GM19452 (cell line): ENCODE results near the gene SLCO4A1.

Experiments
- ATAC-seq: cut with Tn5 transposase; IDR thresholded peaks from one replicate; pipeline ENCODE4 v1.9.1; 2021; ENCODE audit not compliant: unreplicated experiment

SLCO4A1 gene

DNA sequence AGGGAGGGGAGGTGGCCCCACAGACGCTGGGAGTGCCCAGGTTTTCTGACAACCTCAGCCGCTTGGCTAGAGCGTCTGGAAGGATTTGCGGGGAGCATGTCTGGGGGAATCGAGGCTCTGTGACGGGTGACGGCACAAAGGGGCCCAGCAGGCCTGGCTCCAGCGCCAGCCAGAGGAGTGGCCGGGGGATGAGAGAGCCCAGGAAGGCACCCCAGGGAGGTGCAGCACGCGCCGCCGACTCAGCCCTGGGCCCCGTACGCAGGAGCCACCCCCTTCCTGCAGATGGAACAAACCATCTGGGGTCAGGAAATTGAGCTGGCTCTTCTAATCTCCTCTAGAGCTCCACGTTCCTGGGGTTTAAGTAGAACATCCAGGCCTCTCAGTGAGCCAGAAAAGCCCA, 5.9 kb upstream of the SLCO4A1 start:
- no peak for ATAC-seq

DNA sequence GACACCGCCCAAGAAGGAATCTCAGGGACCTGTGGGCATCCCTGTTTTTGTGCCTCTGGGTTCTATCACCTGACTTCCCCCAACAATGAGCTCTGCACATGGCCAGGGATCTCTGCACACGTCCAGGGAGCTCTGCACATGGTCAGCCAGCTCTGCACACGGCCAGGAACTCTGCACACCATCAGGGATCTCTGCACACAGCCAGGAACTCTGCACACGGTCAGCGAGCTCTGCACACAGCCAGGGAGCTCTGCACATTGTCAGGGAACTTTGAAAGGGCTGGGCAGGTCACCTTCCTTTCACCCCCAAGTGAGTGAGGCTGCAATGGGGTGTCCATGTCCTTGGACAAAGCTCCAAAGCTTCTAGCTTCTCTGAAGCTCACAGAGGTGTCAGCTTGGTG, 5.2 kb upstream of the SLCO4A1 start:
- no peak for ATAC-seq

DNA sequence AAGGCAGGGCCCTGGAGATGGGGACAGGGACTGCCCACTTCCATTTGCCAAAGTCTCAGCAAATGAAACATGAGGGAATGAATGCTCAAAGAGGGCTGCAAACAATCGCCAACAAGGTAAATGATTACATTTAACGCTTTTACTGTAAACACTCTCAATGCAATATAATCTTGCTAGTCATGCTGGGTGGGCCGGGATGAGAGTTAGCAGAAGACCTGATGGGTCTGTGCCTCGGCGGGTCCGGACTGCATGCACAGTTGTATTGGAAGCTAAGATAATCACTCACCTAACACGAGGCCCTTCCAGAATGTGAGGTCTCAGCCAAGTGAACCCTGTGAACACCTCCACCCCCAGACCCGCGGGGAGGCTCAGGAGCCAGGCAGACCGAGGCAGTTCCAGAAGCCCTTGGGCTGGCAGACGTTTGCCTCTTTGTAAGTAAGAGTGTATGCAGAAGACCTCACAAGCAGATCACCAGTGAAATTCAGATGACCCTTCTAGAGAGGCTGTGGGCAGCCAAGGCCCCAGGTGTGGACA, 4.7 kb upstream of the SLCO4A1 start:
- no peak for ATAC-seq

DNA sequence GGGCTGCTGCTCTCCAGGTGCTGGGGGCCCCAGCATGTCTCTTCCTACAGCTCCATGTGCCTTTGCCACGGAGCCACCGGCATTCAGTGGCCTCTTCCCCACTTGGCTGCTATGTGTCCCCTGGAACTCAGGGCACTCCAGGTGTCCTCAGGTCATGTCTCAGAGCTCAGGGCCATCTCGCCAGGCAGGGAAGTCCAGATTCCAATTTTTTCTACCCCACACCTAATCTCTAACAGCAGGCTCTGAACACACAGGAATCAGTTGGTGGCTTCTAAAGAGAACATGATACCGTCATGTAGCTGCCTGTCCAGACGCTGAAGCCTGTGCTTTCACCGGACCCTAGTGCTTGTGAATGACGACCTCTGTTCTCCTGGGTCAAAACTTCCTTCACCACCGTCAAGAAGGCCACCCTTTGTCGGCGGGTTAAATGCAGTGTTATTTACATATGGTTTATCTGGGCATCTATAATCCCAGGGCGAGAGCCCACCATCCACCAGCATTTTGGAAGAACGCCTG, 4.2 kb upstream of the SLCO4A1 start:
- ATAC-seq: no peak

DNA sequence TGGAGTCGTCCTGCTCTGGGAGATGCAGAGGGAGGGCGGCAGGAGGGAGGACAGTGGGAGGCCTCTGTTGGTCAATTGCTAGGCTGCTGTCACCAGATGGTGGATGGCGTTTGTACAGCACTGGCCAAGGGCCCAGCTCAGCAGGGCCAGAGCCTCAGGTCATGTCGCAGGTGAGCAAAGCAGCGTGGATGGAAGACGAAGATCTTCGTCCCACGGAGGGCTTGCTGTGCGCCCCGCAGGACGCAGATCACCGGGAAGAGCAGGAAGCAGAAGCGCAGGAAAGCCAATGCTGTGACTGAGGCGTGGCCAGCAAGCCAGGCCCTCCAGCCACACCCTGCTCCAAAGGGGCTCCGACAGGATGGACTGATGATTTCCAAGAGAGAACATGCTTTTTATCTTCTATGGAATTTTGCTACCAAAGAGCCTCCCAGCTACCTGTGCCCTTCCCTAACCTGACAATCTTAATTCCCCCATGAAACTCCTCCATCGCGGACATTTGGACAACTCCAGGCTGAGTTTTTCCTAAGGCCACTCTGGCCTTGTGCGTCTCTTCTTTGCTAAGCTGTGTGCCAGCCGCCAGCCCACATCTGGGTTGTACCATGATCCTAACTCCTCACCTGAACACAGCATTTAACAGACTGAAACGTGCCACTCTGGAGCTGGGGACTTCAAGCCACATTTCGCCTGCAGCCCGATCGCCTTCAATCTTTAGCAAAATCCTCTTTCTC, 3.5 kb upstream of the SLCO4A1 start:
- no peak for ATAC-seq

DNA sequence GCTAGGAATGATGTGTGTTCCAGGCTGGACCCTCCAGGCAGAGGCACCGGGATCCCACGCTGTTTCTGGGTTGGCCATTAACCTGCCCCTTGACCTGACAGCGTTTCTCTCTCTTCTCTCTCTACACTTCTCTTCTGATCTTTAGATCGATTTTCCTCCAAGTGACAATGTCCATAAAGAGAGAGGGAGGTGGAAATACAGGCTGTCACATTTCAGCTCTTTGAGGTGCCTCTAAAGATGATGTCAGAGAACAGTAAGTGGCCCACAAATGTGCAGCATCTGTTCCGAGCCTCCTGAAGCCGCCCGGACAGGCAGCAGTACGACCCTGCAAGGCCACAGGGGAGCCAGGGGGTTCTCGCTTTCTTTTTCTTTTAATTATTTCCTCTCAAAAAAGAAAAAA, 2.5 kb upstream of the SLCO4A1 start:
- no peak for ATAC-seq

DNA sequence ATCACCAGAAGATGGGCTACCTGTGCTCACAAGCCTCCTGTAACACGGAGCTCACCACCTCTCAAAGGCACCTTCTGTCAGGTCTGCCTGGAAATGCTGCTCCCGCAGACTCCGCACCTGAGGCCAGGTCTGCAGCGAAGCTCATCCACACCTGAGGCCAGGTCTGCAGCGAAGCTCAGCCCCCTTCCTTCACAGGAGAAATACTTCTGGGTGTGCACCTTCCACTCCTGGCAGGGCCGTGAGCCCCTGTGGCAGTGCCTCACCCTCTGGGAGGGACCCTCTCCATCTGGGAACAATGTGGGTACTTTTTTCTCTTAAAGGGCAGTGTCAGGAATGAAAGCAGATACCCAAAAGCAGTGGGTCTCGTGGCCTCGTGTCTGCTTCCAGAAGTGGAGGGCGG, 1.4 kb upstream of the SLCO4A1 start:
- ATAC-seq: no peak

DNA sequence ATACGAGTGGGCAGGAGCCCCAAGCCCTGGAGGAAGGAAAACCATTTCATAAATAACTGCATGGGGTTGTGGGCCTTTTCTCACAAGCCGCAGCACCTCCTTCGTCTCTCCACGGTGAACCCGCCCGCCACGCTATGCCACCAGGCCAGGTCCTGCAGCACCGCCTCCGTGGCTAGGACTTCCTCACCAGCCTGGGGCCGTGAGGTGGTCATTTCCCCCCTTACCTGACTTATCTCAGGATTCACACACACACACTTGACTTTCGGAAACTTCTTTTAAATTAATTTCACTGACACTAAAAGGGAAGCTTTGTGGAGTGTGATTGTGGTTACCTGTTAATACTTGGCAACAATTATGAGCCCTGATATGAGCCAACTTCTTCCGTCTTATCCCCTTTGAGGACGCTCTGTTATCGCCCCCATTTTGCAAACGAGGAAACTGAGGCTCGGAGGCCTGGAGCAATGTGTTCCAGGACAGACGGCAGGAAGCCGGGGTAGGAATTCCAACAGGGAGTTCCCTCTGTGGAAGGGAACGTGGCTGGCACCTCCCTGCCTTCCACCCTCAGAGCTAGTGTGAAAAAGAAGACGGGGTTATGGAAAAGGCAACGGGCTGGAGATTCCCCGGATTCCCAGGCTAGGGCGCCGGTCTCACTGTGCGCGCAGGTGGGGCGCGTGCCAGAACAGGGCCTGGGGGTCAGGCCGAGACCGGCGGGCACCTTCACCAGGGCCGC, 817 bp upstream of the SLCO4A1 start:
- ATAC-seq: no peak

DNA sequence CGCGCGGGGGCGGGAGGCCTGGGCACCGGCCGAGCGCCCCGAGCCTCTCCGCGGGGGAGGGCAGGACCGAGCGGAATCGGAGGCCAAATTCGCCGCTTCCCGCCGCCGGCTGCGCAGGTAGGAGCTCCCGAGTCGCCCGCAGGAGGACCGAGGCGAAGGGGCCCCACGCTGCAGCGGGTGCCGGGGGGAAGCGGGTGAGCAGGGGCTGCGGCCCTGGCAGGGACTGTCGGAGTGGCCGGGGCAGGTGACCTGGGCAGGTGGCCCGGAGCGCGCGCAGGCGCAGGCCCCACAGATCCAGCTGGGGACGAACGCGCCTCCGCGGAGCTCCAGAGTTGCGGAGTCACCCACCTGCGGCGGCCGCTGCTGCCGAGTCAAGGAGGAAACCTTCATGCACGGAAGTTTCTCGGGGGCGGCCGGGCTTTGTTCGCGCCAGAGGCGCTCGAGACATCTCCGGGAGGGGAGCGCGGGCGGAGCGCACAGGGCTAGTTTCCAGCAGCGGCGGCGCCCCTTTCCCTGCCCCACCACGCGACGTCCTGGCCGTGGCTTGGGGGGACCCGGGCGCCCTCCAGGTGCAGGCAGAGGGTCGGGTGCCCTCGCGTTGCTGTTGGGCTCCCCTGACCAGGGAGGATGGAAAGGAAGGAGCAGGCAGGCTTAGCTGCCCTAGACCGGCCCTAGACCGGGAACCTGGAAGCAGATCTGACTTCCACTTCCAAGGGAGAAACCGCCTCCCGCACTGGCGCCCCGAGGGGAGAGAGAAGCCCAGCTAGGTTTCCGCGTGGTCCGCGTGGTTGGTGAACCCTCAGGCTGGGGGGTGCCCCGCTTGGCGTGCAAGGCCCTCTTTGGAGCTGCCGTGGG, 590 bp downstream of the SLCO4A1 start:
- ATAC-seq: peak; percentile 29

DNA sequence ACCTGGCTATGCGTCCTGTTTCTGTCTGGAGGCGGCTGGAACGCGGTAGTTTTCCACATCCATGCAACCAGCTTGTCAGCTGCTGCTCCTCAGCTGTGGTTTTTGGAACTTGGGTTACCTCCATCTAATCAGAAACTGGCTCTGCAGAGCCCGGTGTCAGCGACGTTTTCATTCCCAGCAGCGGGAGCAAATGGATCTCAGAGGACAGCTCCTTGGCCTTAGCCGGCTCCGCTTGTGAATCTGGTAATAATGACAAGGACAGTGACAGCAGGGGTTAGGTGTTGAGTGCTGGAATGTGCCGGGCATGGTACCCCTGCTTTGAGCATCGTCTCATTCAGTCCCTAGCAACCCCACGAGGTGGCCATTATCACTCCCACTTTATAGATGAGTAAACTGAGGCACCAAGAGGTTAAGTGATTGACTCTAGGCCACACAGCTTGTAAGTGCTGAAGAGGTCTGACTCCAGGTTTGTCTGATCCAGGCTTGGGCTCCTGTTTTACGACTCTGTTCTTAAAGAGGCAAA, 1.3 kb downstream of the SLCO4A1 start:
- no peak for ATAC-seq

DNA sequence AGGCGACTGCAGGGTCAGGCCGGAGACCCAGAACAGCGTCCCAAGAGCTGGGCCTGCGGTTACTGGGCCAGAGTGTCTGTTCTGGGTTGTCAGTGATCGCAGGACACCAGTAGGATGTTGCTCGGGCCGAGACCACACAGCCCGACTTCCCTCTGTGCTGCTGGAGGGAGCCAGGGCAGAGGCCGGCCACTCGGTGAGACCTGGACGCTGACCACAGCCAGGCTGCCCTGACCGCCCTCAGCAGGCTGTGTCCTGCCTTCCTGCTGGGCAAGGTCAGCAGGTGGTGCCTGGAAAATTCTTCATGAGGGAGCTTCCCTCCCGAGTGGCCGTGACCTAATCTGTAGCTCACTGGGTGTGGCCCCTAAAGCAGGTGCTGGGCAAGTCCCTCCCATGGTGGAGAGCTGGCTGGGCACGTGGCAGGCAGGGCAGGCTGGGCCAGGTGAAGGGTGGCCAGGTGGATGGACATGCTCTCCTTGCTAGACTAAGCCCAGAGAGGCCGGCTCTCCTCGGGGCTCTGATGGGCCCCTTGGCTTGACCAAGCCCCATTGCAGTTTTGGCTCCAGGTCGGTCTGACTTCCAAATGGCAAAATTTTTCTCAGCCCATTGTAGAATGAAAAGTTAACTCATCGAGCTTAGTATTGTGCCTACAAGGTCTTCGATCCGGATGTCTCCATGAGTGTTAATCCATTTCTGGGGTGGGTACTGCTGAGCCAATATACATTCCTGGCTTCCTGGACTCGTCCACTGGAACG, 1.9 kb downstream of the SLCO4A1 start:
- ATAC-seq: no peak

DNA sequence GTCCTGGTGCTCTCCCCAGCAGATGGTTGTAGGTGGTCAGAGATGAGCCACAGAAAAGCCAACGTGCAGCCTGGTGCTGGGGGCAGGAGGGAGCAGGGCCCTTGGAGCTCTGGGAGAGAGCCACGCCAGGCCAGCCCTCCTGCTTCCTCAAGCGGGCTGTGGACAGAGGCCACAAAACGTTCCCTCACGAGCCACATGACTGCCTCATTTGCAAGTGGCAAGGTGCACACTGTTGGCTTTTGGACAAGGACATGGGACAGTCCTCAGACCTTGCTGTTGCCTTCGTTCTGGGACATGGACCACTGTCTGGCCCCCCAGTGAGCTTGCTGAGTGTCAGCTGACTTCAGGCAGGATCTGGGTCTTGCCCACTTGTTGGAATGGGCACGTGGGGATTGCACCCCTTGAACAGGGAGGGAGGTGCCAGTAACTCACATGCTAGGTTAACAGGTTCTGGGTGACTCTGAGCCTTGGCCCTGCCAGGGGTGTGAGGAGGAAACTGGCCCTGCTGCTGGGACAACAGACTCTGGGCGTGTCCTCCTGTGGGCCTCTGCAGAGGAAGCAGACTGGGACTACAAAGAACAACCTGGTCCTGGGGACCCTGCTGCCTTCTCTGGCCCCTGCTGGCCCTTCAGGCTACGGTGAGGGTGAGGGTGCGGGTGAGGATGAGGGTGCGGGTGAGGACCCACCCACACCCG, 2.6 kb downstream of the SLCO4A1 start:
- ATAC-seq: no peak

DNA sequence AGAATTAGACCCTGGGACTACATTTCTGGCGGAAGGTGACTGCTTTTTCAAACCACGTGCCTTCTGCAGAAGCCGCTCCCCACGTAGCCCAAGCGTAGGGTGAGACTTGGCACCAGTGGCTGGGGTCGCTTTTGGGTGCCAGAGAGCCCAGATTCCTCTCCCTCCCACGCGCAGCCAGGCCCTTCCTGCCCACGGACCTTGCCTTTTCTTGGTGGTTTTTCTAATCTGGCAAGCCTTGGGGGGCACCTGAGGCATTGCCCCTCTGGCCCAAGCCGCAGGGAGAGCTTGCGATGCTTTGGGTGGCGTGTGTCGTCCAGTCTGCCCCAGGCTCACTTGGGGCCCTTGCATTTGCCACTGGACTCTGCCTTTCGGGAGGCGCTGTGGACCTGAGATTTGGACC, 3.3 kb downstream of the SLCO4A1 start:
- ATAC-seq: no peak

DNA sequence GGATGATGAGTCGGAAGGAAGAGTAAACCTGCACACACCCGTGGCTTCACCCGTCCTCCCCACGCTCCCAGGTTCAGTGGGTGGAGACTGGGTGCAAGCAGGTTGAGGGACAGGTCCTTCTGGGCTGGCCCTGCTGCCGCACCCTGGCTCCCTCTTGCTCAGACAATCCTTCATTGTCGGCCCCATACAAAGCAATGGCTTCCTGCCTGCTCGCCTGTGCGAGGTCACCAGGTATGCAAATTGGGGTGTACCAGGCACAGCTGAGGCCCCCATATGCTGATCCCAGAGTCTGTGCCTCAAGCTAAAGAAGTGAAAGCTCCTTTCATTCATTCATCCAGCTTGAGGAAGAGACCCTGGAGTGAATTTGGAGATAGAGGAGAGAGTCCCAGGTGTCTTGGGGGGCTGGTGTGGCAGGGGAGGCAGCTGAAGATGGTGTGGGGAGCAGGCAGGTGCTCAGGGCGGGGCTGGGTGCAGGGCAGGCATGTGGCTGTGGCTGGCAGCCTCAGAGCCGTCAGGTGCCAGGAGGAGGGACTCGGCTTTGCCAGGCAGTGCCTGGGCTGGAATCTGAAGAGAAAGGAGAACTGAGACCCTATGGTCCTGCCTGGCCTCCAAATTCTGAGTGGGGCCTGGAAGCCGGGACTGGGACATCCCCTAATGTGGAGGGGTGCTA, 4.7 kb downstream of the SLCO4A1 start:
- no peak for ATAC-seq

DNA sequence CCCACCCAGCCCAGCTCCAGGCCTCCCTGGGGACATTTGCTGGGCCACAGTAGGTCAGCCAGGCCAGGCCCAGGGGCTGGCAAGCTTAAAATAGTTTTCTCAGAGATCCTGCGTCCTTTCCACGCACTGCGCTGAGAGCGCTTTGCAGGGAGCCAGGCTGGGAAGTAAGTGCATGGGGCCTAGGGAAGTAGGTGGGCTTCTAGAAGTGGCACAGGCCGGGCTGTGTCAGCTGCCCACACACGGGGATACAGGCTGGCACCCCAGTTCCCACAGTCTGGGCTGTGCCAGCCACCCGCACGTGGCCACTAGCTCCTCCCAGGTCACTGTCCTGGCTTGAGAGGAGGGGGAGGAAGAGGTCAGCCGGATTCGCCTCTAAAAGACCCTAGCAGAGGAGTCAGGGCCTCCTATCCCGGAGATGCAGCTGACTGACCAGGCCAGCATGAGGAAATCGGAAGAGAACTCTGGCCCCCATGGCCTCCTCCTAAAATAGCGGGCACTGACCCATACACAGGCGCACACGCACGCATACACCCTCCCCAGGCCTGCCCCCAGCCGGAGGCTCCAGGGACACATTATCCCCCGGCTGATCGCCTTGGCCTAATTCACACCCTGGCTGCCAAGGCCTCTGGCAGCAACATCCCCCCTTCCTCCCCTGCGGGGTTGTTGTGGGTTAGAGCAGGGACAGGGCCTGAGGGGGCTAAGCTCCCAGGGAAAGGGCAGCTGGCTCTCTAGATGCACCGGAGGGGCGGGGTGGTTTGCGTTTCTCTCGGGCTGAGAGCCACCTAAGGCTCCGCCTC, 5.4 kb downstream of the SLCO4A1 start:
- ATAC-seq: no peak

DNA sequence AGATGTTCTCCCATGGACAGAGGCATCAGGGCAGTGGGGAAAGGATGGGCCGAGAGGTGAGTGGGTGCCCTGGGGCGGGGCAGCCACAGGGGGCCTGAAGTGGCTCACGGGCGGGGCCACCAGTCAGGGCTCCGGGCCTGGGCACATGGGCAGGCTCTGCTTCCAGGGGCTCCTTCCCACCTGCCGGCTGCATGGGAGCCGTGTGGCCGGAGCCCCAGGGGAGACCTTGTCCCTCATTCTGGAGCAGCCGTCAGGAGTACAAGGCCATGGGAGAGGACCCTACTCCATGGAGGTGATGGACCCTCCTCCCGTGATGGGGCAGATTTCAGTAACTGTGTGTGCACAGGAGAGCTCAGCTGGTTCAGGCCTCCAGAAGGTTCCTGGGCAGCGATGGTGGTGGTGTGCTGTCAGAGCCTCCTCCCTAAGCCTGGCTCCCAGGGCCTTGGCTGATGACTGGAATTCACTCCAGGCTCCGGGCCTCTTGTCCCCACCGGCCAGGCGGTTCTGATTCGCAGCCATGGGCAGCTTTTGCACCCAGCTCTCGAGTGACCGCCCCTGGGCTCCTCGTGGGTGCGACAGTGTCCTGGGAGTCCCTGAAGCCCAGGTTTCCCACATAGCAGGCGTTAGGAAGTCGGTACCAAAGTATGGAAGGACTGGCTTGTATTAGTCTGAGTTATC, 6.2 kb downstream of the SLCO4A1 start:
- ATAC-seq: no peak

DNA sequence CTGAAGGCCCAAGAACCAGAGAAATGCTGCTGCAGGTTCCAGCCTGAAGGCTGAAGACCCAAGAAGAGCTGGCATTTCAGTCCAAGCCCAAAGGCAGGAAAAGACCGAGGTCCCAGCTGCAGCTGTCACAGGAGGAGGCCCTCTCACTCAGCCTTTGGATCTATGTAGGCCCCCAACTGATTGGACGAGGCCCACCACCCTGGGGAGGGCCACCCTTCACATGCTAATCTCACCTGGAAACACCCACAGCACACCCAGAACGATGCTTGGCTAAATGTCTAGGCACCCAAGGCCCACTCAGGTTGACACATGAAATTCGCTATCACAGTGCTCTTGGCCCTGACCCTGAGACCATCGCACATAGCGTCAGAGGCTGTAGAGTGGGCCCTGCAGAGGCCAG, 6.8 kb downstream of the SLCO4A1 start:
- ATAC-seq: no peak
